Measurements from ENCODE around the gene MRPL45. TPM values are rescaled to one million over a fixed set of nuclear protein-coding genes. Genes with fewer than 3 reads are reported as not detected.
"Not testable (repeated sequence)": the region's sequence is repeated elsewhere in the genome, so short reads cannot be mapped to it uniquely, and the experiment has no call there.

MRPL45 gene
- total and polyA plus RNA-seq, 2 donors (not counting 3 experiments of a cell fraction or from before 2014, with no cell fraction given) = 41.2 to 45.5 TPM

- H3K27me3 ChIP-seq (ENCODE audit: control insufficient read depth in 2 of 2, insufficient read depth in 2 of 2, low read length in 2 of 2); POLR2A ChIA-PET; H3K36me3 ChIP-seq (ENCODE audit: control insufficient read depth in 2 of 2, extremely low read depth in 1 of 2, insufficient read depth in 2 of 2, low read length in 2 of 2); H3K9ac ChIP-seq (replicated peaks; ENCODE audit: extremely low read depth, insufficient read depth, low read length); dilution Hi-C loops (cut with MboI; ENCODE audit: extremely low pct_ligation_motif_present, low sequenced_read_pairs); intact Hi-C loops (cut with micrococcal nuclease); CTCF ChIA-PET; H3K27ac ChIP-seq (ENCODE audit: insufficient read depth, low read depth, low read length); H4K20me1 ChIP-seq (replicated peaks; ENCODE audit: control insufficient read depth, extremely low read depth, insufficient read depth, low read length); H3K9me3 ChIP-seq (replicated peaks; ENCODE audit: control insufficient read depth, insufficient read depth, low read length); H3K4me1 ChIP-seq (ENCODE audit: control insufficient read depth, extremely low read depth, insufficient read depth, low read length); BruUV-seq (replicated peaks); H3K9me1 ChIP-seq (replicated peaks; ENCODE audit: control insufficient read depth, extremely low read depth, insufficient read depth, low read length); FAIRE-seq: not testable (repeated sequence)
- peak; percentile 80 for DNase-seq (ENCODE audit: low read depth, low spot score)
- peak overlapping the region; percentile 24 for H3K4me2 ChIP-seq (ENCODE audit: insufficient read depth, low read length)
- H2AFZ ChIP-seq (ENCODE audit: low read depth, low read length) = peak overlapping the region; percentile 81
- H3K4me3 ChIP-seq (replicated peaks in 1 of 3; ENCODE audit: insufficient read depth in 1 of 3, low read depth in 1 of 3, low read length in 3 of 3) = peak overlapping the region in 2 of 3 experiments; percentile 43 to 44
- peaks cover 21% of the 10 kb centered on the region for H3K79me2 ChIP-seq (ENCODE audit: control insufficient read depth, insufficient read depth, low read length)
Measured at GRCh38 chr17:38257013-38257621, 39.9 kb upstream of the MRPL45 start.

- BruUV-seq (replicated peaks); H3K27ac ChIP-seq (ENCODE audit: insufficient read depth, low read depth, low read length); intact Hi-C loops (cut with micrococcal nuclease); POLR2A ChIA-PET; H3K4me3 ChIP-seq (replicated peaks in 1 of 3; ENCODE audit: insufficient read depth in 1 of 3, low read depth in 1 of 3, low read length in 3 of 3); H3K9ac ChIP-seq (replicated peaks; ENCODE audit: extremely low read depth, insufficient read depth, low read length); FAIRE-seq; dilution Hi-C loops (cut with MboI; ENCODE audit: extremely low pct_ligation_motif_present, low sequenced_read_pairs); CTCF ChIA-PET; H3K4me2 ChIP-seq (ENCODE audit: insufficient read depth, low read length); DNase-seq (ENCODE audit: low read depth, low spot score); H3K9me3 ChIP-seq (replicated peaks; ENCODE audit: control insufficient read depth, insufficient read depth, low read length); H3K36me3 ChIP-seq (ENCODE audit: control insufficient read depth in 2 of 2, extremely low read depth in 1 of 2, insufficient read depth in 2 of 2, low read length in 2 of 2); H3K4me1 ChIP-seq (ENCODE audit: control insufficient read depth, extremely low read depth, insufficient read depth, low read length); H4K20me1 ChIP-seq (replicated peaks; ENCODE audit: control insufficient read depth, extremely low read depth, insufficient read depth, low read length); H2AFZ ChIP-seq (ENCODE audit: low read depth, low read length); H3K79me2 ChIP-seq (ENCODE audit: control insufficient read depth, insufficient read depth, low read length); H3K9me1 ChIP-seq (replicated peaks; ENCODE audit: control insufficient read depth, extremely low read depth, insufficient read depth, low read length); H3K27me3 ChIP-seq (ENCODE audit: control insufficient read depth in 2 of 2, insufficient read depth in 2 of 2, low read length in 2 of 2): not testable (repeated sequence)
Measured at GRCh38 chr17:38265974-38266506, 30.9 kb upstream of the MRPL45 start.

- BruUV-seq (replicated peaks); CTCF ChIA-PET; dilution Hi-C loops (cut with MboI; ENCODE audit: extremely low pct_ligation_motif_present, low sequenced_read_pairs): not testable (repeated sequence)
Measured at GRCh38 chr17:38266571-38266970, 30.4 kb upstream of the MRPL45 start.

GRCh38 chr17:38268138-38268537 is 28.8 kb upstream of the MRPL45 start:
- H3K27ac ChIP-seq (ENCODE audit: insufficient read depth, low read depth, low read length); H3K4me3 ChIP-seq (replicated peaks in 1 of 3; ENCODE audit: insufficient read depth in 1 of 3, low read depth in 1 of 3, low read length in 3 of 3); DNase-seq (ENCODE audit: low read depth, low spot score); H3K79me2 ChIP-seq (ENCODE audit: control insufficient read depth, insufficient read depth, low read length); H3K4me2 ChIP-seq (ENCODE audit: insufficient read depth, low read length); H4K20me1 ChIP-seq (replicated peaks; ENCODE audit: control insufficient read depth, extremely low read depth, insufficient read depth, low read length); POLR2A ChIA-PET; H3K27me3 ChIP-seq (ENCODE audit: control insufficient read depth in 2 of 2, insufficient read depth in 2 of 2, low read length in 2 of 2); dilution Hi-C loops (cut with MboI; ENCODE audit: extremely low pct_ligation_motif_present, low sequenced_read_pairs); intact Hi-C loops (cut with micrococcal nuclease); BruUV-seq (replicated peaks); H3K36me3 ChIP-seq (ENCODE audit: control insufficient read depth in 2 of 2, extremely low read depth in 1 of 2, insufficient read depth in 2 of 2, low read length in 2 of 2); H3K9me3 ChIP-seq (replicated peaks; ENCODE audit: control insufficient read depth, insufficient read depth, low read length); CTCF ChIA-PET; H3K9me1 ChIP-seq (replicated peaks; ENCODE audit: control insufficient read depth, extremely low read depth, insufficient read depth, low read length); H3K4me1 ChIP-seq (ENCODE audit: control insufficient read depth, extremely low read depth, insufficient read depth, low read length); FAIRE-seq; H3K9ac ChIP-seq (replicated peaks; ENCODE audit: extremely low read depth, insufficient read depth, low read length); H2AFZ ChIP-seq (ENCODE audit: low read depth, low read length): not testable (repeated sequence)

More at GRCh38 chr17:38266571-38266970, 30.4 kb upstream of the MRPL45 start:
- H4K20me1 ChIP-seq (replicated peaks; ENCODE audit: control insufficient read depth, extremely low read depth, insufficient read depth, low read length); H3K27me3 ChIP-seq (ENCODE audit: control insufficient read depth in 2 of 2, insufficient read depth in 2 of 2, low read length in 2 of 2); H3K27ac ChIP-seq (ENCODE audit: insufficient read depth, low read depth, low read length); H3K4me1 ChIP-seq (ENCODE audit: control insufficient read depth, extremely low read depth, insufficient read depth, low read length); H3K9ac ChIP-seq (replicated peaks; ENCODE audit: extremely low read depth, insufficient read depth, low read length); H3K4me3 ChIP-seq (replicated peaks in 1 of 3; ENCODE audit: insufficient read depth in 1 of 3, low read depth in 1 of 3, low read length in 3 of 3); H3K9me1 ChIP-seq (replicated peaks; ENCODE audit: control insufficient read depth, extremely low read depth, insufficient read depth, low read length); H3K4me2 ChIP-seq (ENCODE audit: insufficient read depth, low read length); H3K79me2 ChIP-seq (ENCODE audit: control insufficient read depth, insufficient read depth, low read length); H3K36me3 ChIP-seq (ENCODE audit: control insufficient read depth in 2 of 2, extremely low read depth in 1 of 2, insufficient read depth in 2 of 2, low read length in 2 of 2); H2AFZ ChIP-seq (ENCODE audit: low read depth, low read length); H3K9me3 ChIP-seq (replicated peaks; ENCODE audit: control insufficient read depth, insufficient read depth, low read length); FAIRE-seq; POLR2A ChIA-PET; DNase-seq (ENCODE audit: low read depth, low spot score); intact Hi-C loops (cut with micrococcal nuclease): not testable (repeated sequence)

All from endothelial cell of umbilical vein (primary cell).